ENCODE measurements around the gene PIP5K1B. TPM values are rescaled to one million over a fixed set of nuclear protein-coding genes. Genes with fewer than 3 reads are reported as not detected.

PIP5K1B gene
- total RNA-seq, 1 experiment from 2014 or later: 2.5 TPM

GRCh38 chr9:68819065-68819464 lies 114.0 kb downstream of the PIP5K1B start:
- H2BK20ac ChIP-seq (ENCODE audit: low read depth, low read length, poor library complexity, severe bottlenecking): no peak overlapping the region
- H2BK15ac ChIP-seq (ENCODE audit: low read depth, low read length): no peak overlapping the region
- H3K4me1 Mint-ChIP-seq: no peaks in the 10 kb centered on the region
- H3K27me3 ChIP-seq (ENCODE audit: insufficient read depth, low read length): no peaks in the 10 kb centered on the region
- H3K18ac ChIP-seq (ENCODE audit: insufficient read length, low read depth, low read length): no peak overlapping the region
- no peak overlapping the region for H2AK5ac ChIP-seq (ENCODE audit: insufficient read length, low read length)
- H3K36me3 Mint-ChIP-seq (ENCODE audit: insufficient read depth in 1 of 3, low read depth in 3 of 3): no peaks in the 10 kb centered on the region
- H3K79me2 ChIP-seq (ENCODE audit: insufficient read depth, low read length): no peaks in the 10 kb centered on the region
- H3K27ac Mint-ChIP-seq: no peak overlapping the region
- H3K79me1 ChIP-seq (ENCODE audit: insufficient read depth, low read depth, low read length, poor library complexity, severe bottlenecking): no peaks in the 10 kb centered on the region
- no peak overlapping the region for H3K4me2 ChIP-seq (ENCODE audit: insufficient read depth, insufficient read length, low read length)
- H3K4me3 Mint-ChIP-seq: no peak overlapping the region
- no peak overlapping the region for H2AFZ ChIP-seq (ENCODE audit: low read length)
- no peak for TF ChIP-seq CTCF (conservative IDR thresholded peaks at IDR 0.05)
- H4K20me1 ChIP-seq (ENCODE audit: control insufficient read depth, insufficient read depth, insufficient read length): no peaks in the 10 kb centered on the region
- no peak overlapping the region for H3K14ac ChIP-seq (ENCODE audit: insufficient read depth, low read length)
- H3K9ac ChIP-seq (ENCODE audit: extremely low read depth, insufficient read length, low read length): no peak overlapping the region
- H4K8ac ChIP-seq (replicated peaks; ENCODE audit: insufficient read length, low read depth, low read length): no peak overlapping the region
- no peak overlapping the region for H4K5ac ChIP-seq (ENCODE audit: insufficient read length, low read depth, low read length)
- no peak overlapping the region for H3K23ac ChIP-seq (ENCODE audit: insufficient read length, low read depth, low read length)
- no peak overlapping the region for H3T11ph ChIP-seq (ENCODE audit: low read length)
- H3K23me2 ChIP-seq (ENCODE audit: insufficient read length, low read depth, low read length, poor library complexity, severe bottlenecking): no peaks in the 10 kb centered on the region
- no CpG with 5 or more reads among the region's 2 CpGs for WGBS (ENCODE audit: extremely low coverage, insufficient read length, low lambda C conversion rate)
- H4K91ac ChIP-seq (ENCODE audit: insufficient read length, low read depth, low read length): no peak overlapping the region
- DNase-seq: no peak
- H2BK5ac ChIP-seq (ENCODE audit: insufficient read length, low read length): no peak overlapping the region
- H3K4ac ChIP-seq (ENCODE audit: low read depth, low read length): no peak overlapping the region
- no peaks in the 10 kb centered on the region; the same call in 1 of the 2 replicates for H3K4me1 ChIP-seq (ENCODE audit: insufficient read depth, low read length)
- H2BK120ac ChIP-seq (ENCODE audit: low read depth, low read length, poor library complexity, severe bottlenecking): no peak overlapping the region
- no peaks in the 10 kb centered on the region for H3K9me3 Mint-ChIP-seq
- no peaks in the 10 kb centered on the region for H3K9me3 ChIP-seq (ENCODE audit: control insufficient read depth, low read depth, low read length)
- H3K56ac ChIP-seq (ENCODE audit: insufficient read length, low read depth, low read length): no peak overlapping the region
- H3K27me3 Mint-ChIP-seq (ENCODE audit: low read depth): no peaks in the 10 kb centered on the region
- no peak overlapping the region for H3K27ac ChIP-seq (ENCODE audit: insufficient read length, low read depth, low read length)
- no peak overlapping the region for H2BK12ac ChIP-seq (ENCODE audit: insufficient read length, low read depth, low read length)
